Loucy (cell line): Measurements from ENCODE around the gene UNC79.

ENCODE experiments used
- H2AFZ ChIP-seq: fragments of 200-600 bp; sonication (generic); 2 replicates; pipeline ENCODE4 v1.6.0; 2016; ENCODE audit warnings: antibody characterized with exemption, mild to moderate bottlenecking, low read length, moderate library complexity
- H3F3A ChIP-seq: fragments of 200-600 bp; 2 replicates; pipeline ENCODE4 v1.6.0; 2016; ENCODE audit warnings: antibody characterized with exemption, low read depth, mild to moderate bottlenecking
- H3K27me3 ChIP-seq: fragments of 200-600 bp; sonication (generic); 2 replicates; pipeline ENCODE4 v1.6.1; 2014; ENCODE audit warnings: low read length, mild to moderate bottlenecking; ENCODE audit not compliant: insufficient read depth, poor library complexity, severe bottlenecking
- H3K36me3 ChIP-seq: fragments of 200-600 bp; sonication (generic); 2 replicates; pipeline ENCODE4 v1.6.1; 2016; ENCODE audit warnings: low read length; ENCODE audit not compliant: insufficient read depth
- H3K4me1 ChIP-seq: fragments of 200-600 bp; sonication (generic); 2 replicates; pipeline ENCODE4 v1.5.1; 2014; ENCODE audit warnings: low read length, mild to moderate bottlenecking; ENCODE audit not compliant: insufficient read depth, poor library complexity, severe bottlenecking
- H3K4me2 ChIP-seq: fragments of 200-600 bp; sonication (generic); 2 replicates; pipeline ENCODE4 v1.6.0; 2014; ENCODE audit warnings: antibody characterized with exemption, low read length, low read depth, mild to moderate bottlenecking; ENCODE audit not compliant: poor library complexity, severe bottlenecking
- H3K4me3 ChIP-seq: fragments of 200-600 bp; sonication (generic); 2 replicates; pipeline ENCODE4 v1.5.1; 2014; ENCODE audit warnings: low read length, mild to moderate bottlenecking, mixed read lengths; ENCODE audit not compliant: poor library complexity, severe bottlenecking
- H3K79me2 ChIP-seq: fragments of 200-600 bp; sonication (generic); 2 replicates; pipeline ENCODE4 v1.6.1; 2014; ENCODE audit warnings: low read length; ENCODE audit not compliant: insufficient read depth
- H3K9ac ChIP-seq: fragments of 200-600 bp; sonication (generic); 2 replicates; pipeline ENCODE4 v1.6.0; 2014; ENCODE audit warnings: mild to moderate bottlenecking, low read depth, low read length, moderate library complexity; ENCODE audit not compliant: poor library complexity, severe bottlenecking
- H3K9me2 ChIP-seq: fragments of 200-600 bp; sonication (generic); replicated peaks from 2 replicates; pipeline ENCODE4 v1.6.1; 2016; ENCODE audit warnings: low read depth, low read length, mixed read lengths
- H3K9me3 ChIP-seq: fragments of 200-600 bp; sonication (generic); 2 replicates; pipeline ENCODE4 v1.6.1; 2014; ENCODE audit warnings: mild to moderate bottlenecking, antibody characterized with exemption, low read length, low read depth; ENCODE audit not compliant: insufficient read depth
- H4K20me1 ChIP-seq: fragments of 200-600 bp; sonication (generic); 2 replicates; pipeline ENCODE4 v1.6.0; 2014; ENCODE audit warnings: antibody characterized with exemption, low read length, mild to moderate bottlenecking; ENCODE audit not compliant: insufficient read depth, poor library complexity, severe bottlenecking
- EZH2phosphoT487 ChIP-seq: fragments of 200-600 bp; IDR thresholded peaks from 2 replicates; pipeline ENCODE4 v1.6.1; 2018; ENCODE audit warnings: antibody characterized with exemption, mild to moderate bottlenecking, moderate library complexity, borderline replicate concordance
- TF ChIP-seq, protein P1 (sequence below): fragments of 200-600 bp; sonication (generic); conservative IDR thresholded peaks from 2 replicates; pipeline ENCODE4 v1.5.1; 2014; ENCODE audit warnings: mild to moderate bottlenecking, antibody characterized with exemption, low read length

The UNC79 gene

DNA sequence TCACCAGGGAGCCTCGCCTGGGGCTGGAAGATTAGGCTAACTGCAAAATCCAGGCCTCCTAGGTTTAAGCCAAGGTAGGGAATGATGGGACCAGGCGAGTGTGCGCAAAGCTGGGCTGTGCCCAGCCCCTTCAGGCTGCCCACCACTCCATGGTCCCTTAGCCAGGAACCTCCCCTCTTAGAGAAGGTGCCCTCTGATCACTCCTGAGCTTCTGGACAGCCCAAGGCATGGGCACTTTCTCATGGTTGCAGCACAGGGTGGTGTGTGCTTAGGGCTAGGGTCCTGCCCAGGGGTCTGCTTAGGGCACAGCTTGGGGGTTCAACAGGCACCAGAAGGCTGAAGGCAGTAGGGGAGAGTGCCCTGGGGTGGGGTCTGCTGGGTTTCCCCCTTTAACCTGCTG is 288.5 kb downstream of the UNC79 start:
- H3K9ac ChIP-seq = no peak overlapping the region
- no peaks in the 10 kb centered on the region for H3K9me2 ChIP-seq
- no peaks in the 10 kb centered on the region for H3K79me2 ChIP-seq
- H3K9me3 ChIP-seq = no peaks in the 10 kb centered on the region
- no peak overlapping the region for H3K4me3 ChIP-seq
- H3K27me3 ChIP-seq = no peaks in the 10 kb centered on the region
- H3F3A ChIP-seq = no peaks in the 10 kb centered on the region
- no peak overlapping the region for H3K4me2 ChIP-seq
- H2AFZ ChIP-seq = no peak overlapping the region
- no peaks in the 10 kb centered on the region for H4K20me1 ChIP-seq
- H3K4me1 ChIP-seq = no peaks in the 10 kb centered on the region
- no peaks in the 10 kb centered on the region for H3K36me3 ChIP-seq
- TF ChIP-seq, protein P1, sequence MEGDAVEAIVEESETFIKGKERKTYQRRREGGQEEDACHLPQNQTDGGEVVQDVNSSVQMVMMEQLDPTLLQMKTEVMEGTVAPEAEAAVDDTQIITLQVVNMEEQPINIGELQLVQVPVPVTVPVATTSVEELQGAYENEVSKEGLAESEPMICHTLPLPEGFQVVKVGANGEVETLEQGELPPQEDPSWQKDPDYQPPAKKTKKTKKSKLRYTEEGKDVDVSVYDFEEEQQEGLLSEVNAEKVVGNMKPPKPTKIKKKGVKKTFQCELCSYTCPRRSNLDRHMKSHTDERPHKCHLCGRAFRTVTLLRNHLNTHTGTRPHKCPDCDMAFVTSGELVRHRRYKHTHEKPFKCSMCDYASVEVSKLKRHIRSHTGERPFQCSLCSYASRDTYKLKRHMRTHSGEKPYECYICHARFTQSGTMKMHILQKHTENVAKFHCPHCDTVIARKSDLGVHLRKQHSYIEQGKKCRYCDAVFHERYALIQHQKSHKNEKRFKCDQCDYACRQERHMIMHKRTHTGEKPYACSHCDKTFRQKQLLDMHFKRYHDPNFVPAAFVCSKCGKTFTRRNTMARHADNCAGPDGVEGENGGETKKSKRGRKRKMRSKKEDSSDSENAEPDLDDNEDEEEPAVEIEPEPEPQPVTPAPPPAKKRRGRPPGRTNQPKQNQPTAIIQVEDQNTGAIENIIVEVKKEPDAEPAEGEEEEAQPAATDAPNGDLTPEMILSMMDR = no peak
- TF ChIP-seq EZH2phosphoT487 = no peak

DNA sequence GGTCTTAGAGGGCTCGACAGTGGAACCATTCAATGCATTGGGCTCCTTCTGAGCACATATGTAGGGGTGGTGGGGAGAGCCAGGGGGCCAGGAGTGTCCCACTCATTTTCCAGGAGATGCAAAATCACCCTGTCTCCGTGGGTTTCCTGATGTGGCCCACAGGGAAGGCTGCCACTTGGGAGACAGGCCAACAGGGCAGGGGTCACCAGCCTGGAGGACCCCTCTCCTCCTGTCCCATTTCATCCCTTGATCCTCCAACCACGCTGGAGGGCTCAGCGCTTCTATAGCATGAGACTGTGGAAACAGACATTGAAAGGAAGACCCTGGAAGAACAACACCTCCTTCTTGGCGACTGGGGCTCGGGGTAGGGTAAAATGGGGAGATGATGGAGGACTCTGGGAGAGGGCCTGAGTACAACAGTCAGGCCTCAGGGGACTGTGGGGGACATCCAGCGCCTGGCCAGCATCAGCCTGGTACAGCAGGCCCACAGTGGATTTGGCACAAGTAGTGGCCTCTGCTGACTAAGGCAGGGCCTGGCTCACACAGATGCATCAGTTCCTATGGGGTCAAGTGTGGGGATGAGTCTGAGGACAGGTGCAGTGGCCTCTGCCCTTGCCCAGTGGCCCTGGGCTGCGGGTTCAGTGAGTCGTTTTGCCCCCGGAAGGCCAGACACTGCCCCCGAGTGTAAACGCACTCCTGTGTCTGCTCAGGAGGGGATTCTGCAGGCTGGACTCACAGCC is 289.5 kb downstream of the UNC79 start:
- no peaks in the 10 kb centered on the region for H3K9me2 ChIP-seq
- H3K79me2 ChIP-seq = no peaks in the 10 kb centered on the region
- H3K36me3 ChIP-seq = no peaks in the 10 kb centered on the region
- H3K27me3 ChIP-seq = no peaks in the 10 kb centered on the region
- H2AFZ ChIP-seq = no peak overlapping the region
- H4K20me1 ChIP-seq = no peaks in the 10 kb centered on the region
- H3K4me2 ChIP-seq = no peak overlapping the region
- no peaks in the 10 kb centered on the region for H3K9me3 ChIP-seq
- no peaks in the 10 kb centered on the region for H3K4me1 ChIP-seq
- H3K9ac ChIP-seq = no peak overlapping the region
- TF ChIP-seq EZH2phosphoT487 = no peak
- TF ChIP-seq, protein P1 = no peak
- H3K4me3 ChIP-seq = no peak overlapping the region
- no peaks in the 10 kb centered on the region for H3F3A ChIP-seq

DNA sequence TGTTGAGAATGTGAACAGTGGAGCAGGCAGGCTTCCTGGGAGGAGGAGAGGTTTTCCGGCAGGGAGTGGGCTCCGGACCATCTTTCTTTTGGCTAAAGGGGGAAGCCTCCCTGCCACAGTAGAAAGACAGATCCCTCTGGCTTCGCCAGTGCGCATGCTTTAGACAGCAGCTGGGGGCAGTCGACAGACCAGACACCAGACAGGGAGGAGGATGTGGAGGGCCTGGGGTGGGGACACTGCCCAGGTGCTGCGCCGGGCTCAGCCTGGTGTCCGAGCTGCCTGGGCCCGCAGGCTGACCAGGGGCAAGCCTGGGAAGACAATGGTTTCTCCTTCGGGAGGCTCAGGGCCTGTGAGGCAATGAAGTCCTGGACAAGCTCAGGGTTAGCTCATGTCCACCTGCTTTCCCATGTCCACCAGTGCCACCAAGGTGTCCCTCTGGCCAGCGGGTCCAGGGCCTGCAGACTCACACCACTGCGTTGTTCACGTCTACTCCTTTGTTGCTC is 290.3 kb downstream of the UNC79 start:
- H3K79me2 ChIP-seq = no peaks in the 10 kb centered on the region
- H4K20me1 ChIP-seq = no peaks in the 10 kb centered on the region
- no peaks in the 10 kb centered on the region for H3K36me3 ChIP-seq
- H3K4me3 ChIP-seq = no peak overlapping the region
- H3K9ac ChIP-seq = no peak overlapping the region
- no peaks in the 10 kb centered on the region for H3K4me1 ChIP-seq
- no peak overlapping the region for H3K4me2 ChIP-seq
- H3F3A ChIP-seq = no peaks in the 10 kb centered on the region
- H3K9me3 ChIP-seq = no peaks in the 10 kb centered on the region
- TF ChIP-seq, protein P1 = no peak
- no peak for TF ChIP-seq EZH2phosphoT487
- no peaks in the 10 kb centered on the region for H3K27me3 ChIP-seq
- no peaks in the 10 kb centered on the region for H3K9me2 ChIP-seq
- H2AFZ ChIP-seq = no peak overlapping the region
